GM20000 (cell line): ENCODE measurements around the gene ZNF639.

Experiments used
- DNase-seq: peaks from one replicate; pipeline ENCODE4 v3.0.0; 2012; ENCODE audit warnings: low spot score
- CTCF ChIP-seq: IDR thresholded peaks from 2 replicates; pipeline ENCODE4 v1.5.1; 2012; ENCODE audit warnings: mild to moderate bottlenecking, control low read depth; ENCODE audit errors: extremely low read depth, missing control alignments

ZNF639 gene

GRCh38 chr3:179281825-179282224 lies 41.0 kb upstream of the ZNF639 start:
- no peak for DNase-seq
- TF ChIP-seq CTCF: no peak

GRCh38 chr3:179286331-179286730 lies 36.5 kb upstream of the ZNF639 start:
- TF ChIP-seq CTCF: no peak
- no peak for DNase-seq

- TF ChIP-seq CTCF: no peak
- no peak for DNase-seq
Measured at GRCh38 chr3:179288845-179289244, 34.0 kb upstream of the ZNF639 start.

- no peak for TF ChIP-seq CTCF
- no peak for DNase-seq
Measured at GRCh38 chr3:179289295-179289694, 33.5 kb upstream of the ZNF639 start.

- DNase-seq: no peak
- TF ChIP-seq CTCF: no peak
Measured at GRCh38 chr3:179292450-179292849, 30.4 kb upstream of the ZNF639 start.

GRCh38 chr3:179297971-179298725 lies 24.7 kb upstream of the ZNF639 start:
- no peak for TF ChIP-seq CTCF
- no peak for DNase-seq

GRCh38 chr3:179299316-179299715 lies 23.5 kb upstream of the ZNF639 start:
- no peak for TF ChIP-seq CTCF
- no peak for DNase-seq
